Bronchial epithelial cell (primary cell): ENCODE measurements around the gene DIP2A. TPM values are rescaled to one million over a fixed set of nuclear protein-coding genes. Genes with fewer than 3 reads are reported as not detected.

Experiments
- DNase-seq: peaks from one replicate; pipeline ENCODE4 v3.0.0-alpha.2; 2010; ENCODE audit warnings: low read depth
- FAIRE-seq: peaks from 2 replicates; lab custom pipeline; 2011; peaks lifted over from hg19 to GRCh38; lab: Jason Lieb, UNC
- H3K27me3 ChIP-seq: 2 replicates; pipeline ENCODE4 v1.5.1; 2011; ENCODE audit warnings: low read length; ENCODE audit not compliant: control insufficient read depth, insufficient read depth
- H3K36me3 ChIP-seq: 2 replicates; pipeline ENCODE4 v1.5.1; 2011; ENCODE audit warnings: low read length; ENCODE audit not compliant: control insufficient read depth, insufficient read depth
- H3K4me3 ChIP-seq: 2 replicates; pipeline ENCODE4 v1.5.1; 2011; ENCODE audit warnings: mild to moderate bottlenecking, low read depth, low read length, control low read depth
- total RNA-seq: library from RNA; depleted of rRNA; stranded (reverse); fragments of >200 nt; gene quantifications from 2 replicates; pipeline ENCODE4 v1.2.1, GENCODE V29; 2014
- TF ChIP-seq, protein P1 (sequence below): IDR thresholded peaks from 2 replicates; pipeline ENCODE4 v1.5.1; 2011; ENCODE audit warnings: mild to moderate bottlenecking, moderate library complexity, low read length, control low read depth, inconsistent platforms; ENCODE audit not compliant: insufficient read depth, severe bottlenecking

The DIP2A gene
- total RNA-seq, 1 donor from 2014 or later: 28.2 TPM

- DNase-seq: no peak
- TF ChIP-seq, protein P1, sequence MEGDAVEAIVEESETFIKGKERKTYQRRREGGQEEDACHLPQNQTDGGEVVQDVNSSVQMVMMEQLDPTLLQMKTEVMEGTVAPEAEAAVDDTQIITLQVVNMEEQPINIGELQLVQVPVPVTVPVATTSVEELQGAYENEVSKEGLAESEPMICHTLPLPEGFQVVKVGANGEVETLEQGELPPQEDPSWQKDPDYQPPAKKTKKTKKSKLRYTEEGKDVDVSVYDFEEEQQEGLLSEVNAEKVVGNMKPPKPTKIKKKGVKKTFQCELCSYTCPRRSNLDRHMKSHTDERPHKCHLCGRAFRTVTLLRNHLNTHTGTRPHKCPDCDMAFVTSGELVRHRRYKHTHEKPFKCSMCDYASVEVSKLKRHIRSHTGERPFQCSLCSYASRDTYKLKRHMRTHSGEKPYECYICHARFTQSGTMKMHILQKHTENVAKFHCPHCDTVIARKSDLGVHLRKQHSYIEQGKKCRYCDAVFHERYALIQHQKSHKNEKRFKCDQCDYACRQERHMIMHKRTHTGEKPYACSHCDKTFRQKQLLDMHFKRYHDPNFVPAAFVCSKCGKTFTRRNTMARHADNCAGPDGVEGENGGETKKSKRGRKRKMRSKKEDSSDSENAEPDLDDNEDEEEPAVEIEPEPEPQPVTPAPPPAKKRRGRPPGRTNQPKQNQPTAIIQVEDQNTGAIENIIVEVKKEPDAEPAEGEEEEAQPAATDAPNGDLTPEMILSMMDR: no peak
- Histone ChIP-seq H3K36me3 (peaks cover 15% of the 10 kb centered on the region), H3K4me3 (no peak overlapping the region), H3K27me3 (no peaks in the 10 kb centered on the region)
- FAIRE-seq: no peak
Measured at GRCh38 chr21:46420241-46421190, 38.2 kb upstream of the DIP2A start.

DNA sequence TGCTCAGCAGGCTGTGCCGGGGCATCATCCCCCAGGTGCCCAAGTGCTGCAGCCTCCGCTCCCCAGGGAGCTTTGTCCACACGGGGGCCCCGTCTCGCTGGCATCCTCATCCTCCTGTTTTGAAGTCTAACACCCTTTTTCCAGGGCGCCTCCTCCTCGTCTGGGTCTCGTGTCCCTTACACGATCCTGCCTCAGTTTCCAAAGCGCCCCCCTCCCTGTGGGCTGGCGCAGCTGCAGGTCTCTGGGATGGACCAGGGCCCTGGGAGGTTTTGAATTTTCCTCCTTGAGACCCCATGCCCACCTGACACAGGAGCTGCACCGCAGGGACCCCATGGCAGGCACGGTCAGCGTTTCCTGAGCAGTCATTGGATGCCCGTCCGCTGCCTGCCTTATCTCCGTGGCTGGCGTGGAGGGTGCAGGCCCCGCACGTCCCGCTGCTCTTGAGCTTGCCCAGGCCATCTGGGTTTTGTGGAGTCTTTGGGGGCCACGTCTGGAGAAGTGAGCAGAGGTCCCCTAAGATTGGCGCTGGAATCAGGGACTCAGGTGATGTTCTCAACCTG, 37.4 kb upstream of the DIP2A start:
- Histone ChIP-seq H3K27me3 (no peaks in the 10 kb centered on the region), H3K4me3 (no peak overlapping the region), H3K36me3 (peaks cover 15% of the 10 kb centered on the region)
- TF ChIP-seq, protein P1: no peak
- FAIRE-seq (no peak), DNase-seq (no peak)

DNA sequence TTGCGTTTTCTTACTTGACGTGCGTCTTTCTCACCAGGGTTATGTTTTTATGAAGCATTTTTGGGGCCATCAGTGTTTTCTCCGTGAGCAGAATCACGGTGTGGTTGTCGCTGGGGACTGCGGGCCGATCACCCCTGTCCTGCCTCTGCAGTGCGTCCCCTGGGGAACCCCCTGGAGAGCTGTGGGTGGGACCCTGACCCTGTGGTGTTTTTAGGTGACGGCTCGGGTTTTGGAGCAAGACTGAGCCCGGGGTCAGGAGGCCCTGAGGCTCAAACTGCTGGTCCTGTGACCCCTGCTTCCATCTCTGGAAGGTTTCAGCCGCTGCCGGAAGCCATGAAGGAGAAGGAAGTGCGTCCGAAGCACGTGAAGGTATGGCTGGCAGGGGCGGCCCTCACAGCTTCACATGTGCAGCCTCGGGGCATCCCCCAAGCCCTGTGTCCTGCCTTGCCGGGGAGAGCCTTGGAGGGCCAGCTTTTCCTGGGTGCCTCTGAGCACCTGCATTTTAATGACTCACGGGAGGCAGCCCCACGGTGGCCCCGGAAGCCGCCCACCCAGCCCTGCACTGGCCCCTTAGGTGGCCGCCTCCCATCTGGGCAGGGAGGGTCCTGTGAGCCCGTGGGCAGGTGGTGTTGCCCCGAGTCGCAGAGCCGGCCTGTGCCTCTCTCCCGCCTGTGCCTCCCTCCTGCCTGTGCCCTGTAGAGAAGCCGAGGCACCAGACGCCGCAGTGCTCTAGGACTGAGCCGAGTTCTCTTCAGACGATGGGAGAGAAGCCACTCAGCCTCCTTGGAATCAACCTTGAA, 36.7 kb upstream of the DIP2A start:
- no peak for FAIRE-seq

DNA sequence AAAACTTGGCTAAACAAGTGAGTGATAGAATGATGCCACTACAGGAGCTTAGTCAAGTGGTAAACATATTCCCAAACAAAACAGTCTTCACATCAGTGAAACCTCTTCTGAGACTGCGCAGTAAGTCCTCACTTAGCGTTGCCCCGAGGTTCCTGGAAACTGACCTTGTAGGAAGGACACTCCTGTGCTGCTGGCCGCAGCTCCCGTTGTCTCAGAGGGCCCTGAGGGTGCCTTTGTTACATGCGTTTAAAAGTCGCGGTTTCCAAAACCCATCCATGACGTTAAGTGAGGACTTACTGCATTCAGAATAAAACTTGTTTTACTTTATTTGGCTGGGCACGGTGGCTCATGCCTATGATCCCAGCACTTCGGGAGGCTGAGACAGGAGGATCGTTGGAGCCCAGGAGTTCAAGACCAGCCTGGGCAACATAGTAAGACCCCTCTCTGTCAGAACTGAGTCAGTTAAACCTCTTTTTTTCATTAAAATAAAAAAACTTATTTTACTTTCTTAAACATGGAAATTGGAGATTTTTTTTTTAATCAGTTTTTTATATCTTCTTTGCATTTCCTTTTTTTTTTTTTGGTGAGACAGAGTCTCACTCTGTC, 36.0 kb upstream of the DIP2A start:
- H3K36me3 ChIP-seq: peaks cover 16% of the 10 kb centered on the region

More for the DNA sequence above, 36.7 kb upstream of the DIP2A start:
- Histone ChIP-seq H3K27me3 (no peaks in the 10 kb centered on the region), H3K36me3 (peaks cover 13% of the 10 kb centered on the region), H3K4me3 (no peak overlapping the region)
- no peak for DNase-seq
- TF ChIP-seq, protein P1: no peak

GRCh38 chr21:46423546-46424038, 35.1 kb upstream of the DIP2A start:
- H3K27me3 ChIP-seq: no peaks in the 10 kb centered on the region
- H3K4me3 ChIP-seq: no peak overlapping the region
- TF ChIP-seq, protein P1: no peak
- FAIRE-seq: no peak
- no peak for DNase-seq
- H3K36me3 ChIP-seq: peaks cover 18% of the 10 kb centered on the region

More for the DNA sequence above, 36.0 kb upstream of the DIP2A start:
- DNase-seq (no peak), FAIRE-seq (no peak)
- TF ChIP-seq, protein P1: no peak
- H3K4me3 ChIP-seq: no peak overlapping the region
- H3K27me3 ChIP-seq: no peaks in the 10 kb centered on the region
